PC-9 (cell line): ENCODE results near the gene RAPGEF1.

Source experiments
- CTCF ChIP-seq: fragments of 200-600 bp; sonication (generic); conservative IDR thresholded peaks from 2 replicates; pipeline ENCODE4 v1.6.1; 2017; ENCODE audit warnings: mixed run types, antibody characterized with exemption, mild to moderate bottlenecking, moderate library complexity
- EZH2 ChIP-seq: fragments of 200-600 bp; sonication (generic); IDR thresholded peaks from 2 replicates; pipeline ENCODE4 v1.8.0; 2017; ENCODE audit warnings: antibody characterized with exemption, low read depth

GRCh38 chr9:131628459-131629225, 111.2 kb downstream of the RAPGEF1 start:
- TF ChIP-seq CTCF, result no peak
- no peak for TF ChIP-seq EZH2
